ENCODE data around the gene SLC9A5.

Gene SLC9A5

DNA sequence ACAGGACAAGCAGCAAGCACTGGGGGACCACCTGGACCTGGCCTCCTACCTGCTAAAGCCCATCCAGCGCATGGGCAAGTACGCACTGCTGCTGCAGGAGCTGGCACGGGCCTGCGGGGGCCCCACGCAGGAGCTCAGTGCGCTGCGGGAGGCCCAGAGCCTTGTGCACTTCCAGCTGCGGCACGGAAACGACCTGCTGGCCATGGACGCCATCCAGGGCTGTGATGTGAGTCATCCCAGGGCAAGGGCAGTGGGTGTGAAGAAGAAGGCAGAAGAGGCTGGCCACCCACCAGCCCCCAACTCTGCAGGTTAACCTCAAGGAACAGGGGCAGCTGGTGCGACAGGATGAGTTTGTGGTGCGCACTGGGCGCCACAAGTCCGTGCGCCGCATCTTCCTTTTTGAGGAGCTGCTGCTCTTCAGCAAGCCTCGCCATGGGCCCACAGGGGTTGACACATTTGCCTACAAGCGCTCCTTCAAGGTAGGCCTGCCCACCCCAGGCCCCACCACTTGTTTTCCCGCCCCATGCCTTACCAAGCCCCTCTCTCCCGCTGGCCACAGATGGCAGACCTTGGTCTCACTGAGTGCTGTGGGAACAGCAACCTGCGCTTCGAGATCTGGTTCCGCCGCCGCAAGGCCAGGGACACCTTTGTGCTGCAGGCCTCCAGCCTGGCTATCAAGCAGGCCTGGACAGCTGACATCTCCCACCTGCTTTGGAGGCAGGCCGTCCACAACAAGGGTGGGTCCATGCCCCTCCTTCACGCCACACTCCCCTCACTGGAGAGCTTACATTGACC is 37.9 kb downstream of the SLC9A5 start:
- Histone ChIP-seq H4K5ac (ENCODE audit: low read length) (no peak overlapping the region), H3K56ac (ENCODE audit: low read length) (no peak overlapping the region), H3K4me3 (ENCODE audit: low read length) (no peak overlapping the region), H2BK120ac (ENCODE audit: low read depth, low read length) (no peak overlapping the region), H2BK5ac (ENCODE audit: low read length) (no peak overlapping the region), H2BK15ac (replicated peaks; ENCODE audit: low read depth) (no peak overlapping the region), H3K79me1 (ENCODE audit: low read length) (no peaks in the 10 kb centered on the region), H3K79me2 (ENCODE audit: control insufficient read depth, insufficient read depth, low read length) (no peaks in the 10 kb centered on the region), H3K27ac (ENCODE audit: low read depth, low read length) (no peak overlapping the region), H3K4ac (ENCODE audit: low read depth, low read length) (no peak overlapping the region), H2AK5ac (ENCODE audit: low read length) (no peak overlapping the region), H3K27me3 (ENCODE audit: insufficient read depth, low read length, poor library complexity) (no peaks in the 10 kb centered on the region), H3K18ac (ENCODE audit: low read length) (no peak overlapping the region), H3K4me2 (ENCODE audit: low read length) (no peak overlapping the region), H3K36me3 (ENCODE audit: control insufficient read depth, insufficient read depth, low read length) (no peaks in the 10 kb centered on the region), H3K9ac (ENCODE audit: low read length) (no peak overlapping the region), H3K23ac (ENCODE audit: low read length) (no peak overlapping the region), H4K8ac (ENCODE audit: low read depth, low read length) (no peak overlapping the region), H3K4me1 (ENCODE audit: control insufficient read depth, low read depth, low read length) (no peaks in the 10 kb centered on the region)
- WGBS (ENCODE audit: extremely low coverage, insufficient coverage, low lambda C conversion rate): no CpG with 5 or more reads among the region's 28 CpGs
- no peak for DNase-seq

DNA sequence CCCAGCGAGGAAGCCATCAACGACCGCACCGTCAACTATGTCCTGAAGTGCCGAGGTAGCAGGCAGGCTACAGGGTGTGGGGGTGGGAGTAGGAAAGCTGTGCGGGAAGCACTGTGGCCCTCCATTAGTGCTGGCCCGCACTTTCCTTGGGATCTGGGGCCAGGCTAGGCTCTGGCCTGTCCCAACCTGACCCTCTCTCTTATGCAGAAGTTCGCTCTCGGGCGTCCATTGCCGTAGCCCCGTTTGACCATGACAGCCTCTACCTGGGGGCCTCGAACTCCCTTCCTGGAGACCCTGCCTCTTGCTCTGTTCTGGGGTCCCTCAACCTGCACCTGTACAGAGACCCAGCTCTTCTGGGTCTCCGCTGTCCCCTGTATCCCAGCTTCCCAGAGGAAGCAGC is 39.2 kb downstream of the SLC9A5 start:
- H3K4me1 ChIP-seq (ENCODE audit: control insufficient read depth, low read depth, low read length): no peaks in the 10 kb centered on the region
- DNase-seq: no peak
- H3K18ac ChIP-seq (ENCODE audit: low read length): no peak overlapping the region
- H3K4me3 ChIP-seq (ENCODE audit: low read length): no peak overlapping the region
- no peak overlapping the region for H3K27ac ChIP-seq (ENCODE audit: low read depth, low read length)
- no peak overlapping the region for H3K56ac ChIP-seq (ENCODE audit: low read length)
- no peak overlapping the region for H2BK5ac ChIP-seq (ENCODE audit: low read length)
- no peaks in the 10 kb centered on the region for H3K79me1 ChIP-seq (ENCODE audit: low read length)
- no peak overlapping the region for H3K4me2 ChIP-seq (ENCODE audit: low read length)
- no peaks in the 10 kb centered on the region for H3K27me3 ChIP-seq (ENCODE audit: insufficient read depth, low read length, poor library complexity)
- H4K8ac ChIP-seq (ENCODE audit: low read depth, low read length): no peak overlapping the region
- no peak overlapping the region for H3K9ac ChIP-seq (ENCODE audit: low read length)
- H2BK120ac ChIP-seq (ENCODE audit: low read depth, low read length): no peak overlapping the region
- H3K36me3 ChIP-seq (ENCODE audit: control insufficient read depth, insufficient read depth, low read length): no peaks in the 10 kb centered on the region
- no peak overlapping the region for H2AK5ac ChIP-seq (ENCODE audit: low read length)
- no peak overlapping the region for H3K23ac ChIP-seq (ENCODE audit: low read length)
- no peak overlapping the region for H2BK15ac ChIP-seq (replicated peaks; ENCODE audit: low read depth)
- no peak overlapping the region for H4K5ac ChIP-seq (ENCODE audit: low read length)
- no peaks in the 10 kb centered on the region for H3K79me2 ChIP-seq (ENCODE audit: control insufficient read depth, insufficient read depth, low read length)
- H3K4ac ChIP-seq (ENCODE audit: low read depth, low read length): no peak overlapping the region
- no CpG with 5 or more reads among the region's 14 CpGs for WGBS (ENCODE audit: extremely low coverage, insufficient coverage, low lambda C conversion rate)

DNA sequence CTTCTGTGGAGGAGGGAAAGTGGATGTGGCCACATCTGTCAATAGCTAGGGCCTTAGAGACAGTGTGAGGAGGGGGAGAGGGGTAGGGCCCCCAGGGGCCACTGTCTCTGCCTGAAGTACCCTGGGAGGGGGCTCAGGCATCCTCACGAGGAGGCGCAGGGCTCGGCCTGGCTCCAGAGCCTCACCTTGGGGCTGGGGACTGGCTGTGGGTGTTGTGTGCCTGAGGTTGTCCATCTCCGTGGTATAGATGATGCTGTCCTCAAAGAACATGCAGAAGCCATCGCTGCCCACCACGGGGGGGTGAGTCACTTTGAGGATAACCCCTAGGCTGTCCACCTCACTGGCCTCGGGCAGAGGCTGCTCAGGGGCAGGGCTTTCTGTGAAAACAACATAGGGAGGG is 42.7 kb downstream of the SLC9A5 start:
- Histone ChIP-seq H3K18ac (ENCODE audit: low read length) (no peak overlapping the region), H3K79me2 (ENCODE audit: control insufficient read depth, insufficient read depth, low read length) (no peaks in the 10 kb centered on the region), H4K8ac (ENCODE audit: low read depth, low read length) (no peak overlapping the region), H2AK5ac (ENCODE audit: low read length) (no peak overlapping the region), H3K27me3 (ENCODE audit: insufficient read depth, low read length, poor library complexity) (no peaks in the 10 kb centered on the region), H2BK15ac (replicated peaks; ENCODE audit: low read depth) (no peak overlapping the region), H3K36me3 (ENCODE audit: control insufficient read depth, insufficient read depth, low read length) (no peaks in the 10 kb centered on the region), H3K4me2 (ENCODE audit: low read length) (no peak overlapping the region), H3K56ac (ENCODE audit: low read length) (no peak overlapping the region), H3K9ac (ENCODE audit: low read length) (no peak overlapping the region), H3K23ac (ENCODE audit: low read length) (no peak overlapping the region), H2BK120ac (ENCODE audit: low read depth, low read length) (no peak overlapping the region), H3K27ac (ENCODE audit: low read depth, low read length) (no peak overlapping the region), H3K79me1 (ENCODE audit: low read length) (no peaks in the 10 kb centered on the region), H2BK5ac (ENCODE audit: low read length) (no peak overlapping the region), H3K4ac (ENCODE audit: low read depth, low read length) (no peak overlapping the region), H4K5ac (ENCODE audit: low read length) (no peak overlapping the region), H3K4me3 (ENCODE audit: low read length) (no peak overlapping the region), H3K4me1 (ENCODE audit: control insufficient read depth, low read depth, low read length) (no peaks in the 10 kb centered on the region)
- no CpG with 5 or more reads among the region's 7 CpGs for WGBS (ENCODE audit: extremely low coverage, insufficient coverage, low lambda C conversion rate)
- DNase-seq: no peak

DNA sequence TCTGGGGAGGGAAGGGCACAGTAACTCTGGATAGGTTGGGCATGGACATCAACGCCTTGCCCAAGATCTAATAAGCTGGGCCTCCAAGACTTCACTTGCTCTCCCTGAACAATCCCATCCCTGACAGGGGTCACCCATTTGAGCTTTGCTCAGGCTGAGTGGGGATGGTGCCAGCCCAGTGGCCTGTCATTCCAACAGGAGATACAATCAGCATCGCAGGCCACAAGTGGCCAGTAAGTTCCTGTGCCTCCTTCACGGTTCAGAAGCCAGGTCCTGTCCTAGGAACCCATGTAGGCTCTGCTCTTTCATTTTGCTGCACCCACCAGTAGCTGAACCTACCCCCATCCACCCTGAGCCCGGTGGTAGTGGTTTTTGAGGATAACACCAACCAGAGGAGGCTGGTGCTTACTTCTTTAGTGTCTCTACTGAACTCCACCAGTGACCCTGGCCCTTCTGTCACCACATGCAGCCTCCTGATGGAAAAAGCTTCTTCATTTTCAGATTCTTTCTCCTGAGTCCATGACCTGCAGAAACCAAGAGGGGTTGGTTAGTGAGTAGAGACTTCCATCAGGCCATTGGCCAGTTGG is 45.5 kb downstream of the SLC9A5 start:
- H3K18ac ChIP-seq (ENCODE audit: low read length): no peak overlapping the region
- H2BK120ac ChIP-seq (ENCODE audit: low read depth, low read length): no peak overlapping the region
- H2AK5ac ChIP-seq (ENCODE audit: low read length): no peak overlapping the region
- H2BK5ac ChIP-seq (ENCODE audit: low read length): no peak overlapping the region
- no peak overlapping the region for H3K9ac ChIP-seq (ENCODE audit: low read length)
- no peaks in the 10 kb centered on the region for H3K36me3 ChIP-seq (ENCODE audit: control insufficient read depth, insufficient read depth, low read length)
- no peaks in the 10 kb centered on the region for H3K79me2 ChIP-seq (ENCODE audit: control insufficient read depth, insufficient read depth, low read length)
- H4K8ac ChIP-seq (ENCODE audit: low read depth, low read length): no peak overlapping the region
- no peak overlapping the region for H3K4me3 ChIP-seq (ENCODE audit: low read length)
- WGBS (ENCODE audit: extremely low coverage, insufficient coverage, low lambda C conversion rate): no CpG with 5 or more reads among the region's 4 CpGs
- no peak for DNase-seq
- no peak overlapping the region for H4K5ac ChIP-seq (ENCODE audit: low read length)
- H3K56ac ChIP-seq (ENCODE audit: low read length): no peak overlapping the region
- no peak overlapping the region for H2BK15ac ChIP-seq (replicated peaks; ENCODE audit: low read depth)
- H3K4me1 ChIP-seq (ENCODE audit: control insufficient read depth, low read depth, low read length): no peaks in the 10 kb centered on the region
- no peak overlapping the region for H3K4me2 ChIP-seq (ENCODE audit: low read length)
- no peaks in the 10 kb centered on the region for H3K27me3 ChIP-seq (ENCODE audit: insufficient read depth, low read length, poor library complexity)
- H3K4ac ChIP-seq (ENCODE audit: low read depth, low read length): no peak overlapping the region
- H3K23ac ChIP-seq (ENCODE audit: low read length): no peak overlapping the region
- no peaks in the 10 kb centered on the region for H3K79me1 ChIP-seq (ENCODE audit: low read length)
- no peak overlapping the region for H3K27ac ChIP-seq (ENCODE audit: low read depth, low read length)

DNA sequence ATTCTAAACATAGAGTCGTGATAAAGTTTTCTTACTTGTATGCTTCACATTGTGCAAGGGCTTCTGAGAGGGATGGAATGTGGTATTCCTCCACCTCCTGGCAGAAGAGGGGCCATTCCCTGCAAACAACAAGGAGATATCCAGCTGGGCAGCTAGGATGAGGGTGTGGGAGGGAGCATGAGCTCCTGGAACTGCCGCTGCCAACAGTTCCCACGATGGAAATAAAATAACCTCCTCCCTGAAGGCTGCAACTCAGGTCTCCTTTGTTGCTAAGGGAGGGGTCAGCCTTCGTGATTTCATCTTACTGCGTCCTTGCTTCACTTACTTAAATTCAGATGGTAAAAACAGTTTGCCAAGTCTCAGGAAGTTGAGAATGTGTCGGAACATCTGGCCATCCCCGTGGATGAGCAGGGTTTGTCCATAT is 46.2 kb downstream of the SLC9A5 start:
- no peak overlapping the region for H3K4me2 ChIP-seq (ENCODE audit: low read length)
- no peak overlapping the region for H3K4me3 ChIP-seq (ENCODE audit: low read length)
- no peak overlapping the region for H3K9ac ChIP-seq (ENCODE audit: low read length)
- H3K27ac ChIP-seq (ENCODE audit: low read depth, low read length): no peak overlapping the region
- no peaks in the 10 kb centered on the region for H3K36me3 ChIP-seq (ENCODE audit: control insufficient read depth, insufficient read depth, low read length)
- H3K4ac ChIP-seq (ENCODE audit: low read depth, low read length): no peak overlapping the region
- no peak overlapping the region for H2AK5ac ChIP-seq (ENCODE audit: low read length)
- no peak overlapping the region for H2BK120ac ChIP-seq (ENCODE audit: low read depth, low read length)
- no peak overlapping the region for H3K18ac ChIP-seq (ENCODE audit: low read length)
- H3K23ac ChIP-seq (ENCODE audit: low read length): no peak overlapping the region
- no peak overlapping the region for H2BK15ac ChIP-seq (replicated peaks; ENCODE audit: low read depth)
- H2BK5ac ChIP-seq (ENCODE audit: low read length): no peak overlapping the region
- no peak overlapping the region for H4K5ac ChIP-seq (ENCODE audit: low read length)
- H3K4me1 ChIP-seq (ENCODE audit: control insufficient read depth, low read depth, low read length): no peaks in the 10 kb centered on the region
- no peak overlapping the region for H3K56ac ChIP-seq (ENCODE audit: low read length)
- no peak overlapping the region for H4K8ac ChIP-seq (ENCODE audit: low read depth, low read length)
- no peaks in the 10 kb centered on the region for H3K79me2 ChIP-seq (ENCODE audit: control insufficient read depth, insufficient read depth, low read length)
- WGBS (ENCODE audit: extremely low coverage, insufficient coverage, low lambda C conversion rate): no CpG with 5 or more reads among the region's 7 CpGs
- H3K27me3 ChIP-seq (ENCODE audit: insufficient read depth, low read length, poor library complexity): no peaks in the 10 kb centered on the region
- H3K79me1 ChIP-seq (ENCODE audit: low read length): no peaks in the 10 kb centered on the region
- peak; percentile 30 for DNase-seq

Data from mesendoderm (in vitro differentiated cells).